Spleen (tissue), 11 donors: ENCODE data around the gene PLB1. TPM values are rescaled to one million over a fixed set of nuclear protein-coding genes. Genes with fewer than 3 reads are reported as not detected.

Experiments used
- DNase-seq: peaks from one replicate; pipeline ENCODE4 v3.0.0-alpha.2; 2020
- H3K27ac ChIP-seq, 8 donors: fragments of 200-600 bp; sonication (generic) in 7 of 8; 1 replicate in 4 of 8; 2 replicates in 4 of 8; pipeline versions ENCODE4 v1.5.0 to v1.8.0; 2016 to 2021; ENCODE audit warnings: inconsistent platforms in 4 of 8, mild to moderate bottlenecking in 4 of 8, moderate library complexity in 1 of 8
- H3K27me3 ChIP-seq, 7 donors: fragments of 200-600 bp; sonication (generic) in 6 of 7; replicated peaks in 1 of 7; 1 replicate in 4 of 7; 2 replicates in 3 of 7; pipeline versions ENCODE4 v1.5.0 to v1.8.0; 2016 to 2021; ENCODE audit warnings: inconsistent platforms in 3 of 7, mild to moderate bottlenecking in 1 of 7
- H3K36me3 ChIP-seq, 6 donors: fragments of 200-600 bp; sonication (generic) in 5 of 6; 1 replicate in 4 of 6; 2 replicates in 2 of 6; pipeline versions ENCODE4 v1.5.0 to v1.8.0; 2016 to 2021; ENCODE audit warnings: inconsistent platforms in 2 of 6
- H3K4me1 ChIP-seq, 6 donors: fragments of 200-600 bp; sonication (generic) in 5 of 6; 1 replicate in 3 of 6; 2 replicates in 3 of 6; pipeline versions ENCODE4 v1.5.0 to v1.8.0; 2016 to 2021; ENCODE audit warnings: inconsistent platforms in 3 of 6
- H3K4me3 ChIP-seq, 8 donors: fragments of 200-600 bp; sonication (generic) in 7 of 8; 1 replicate in 4 of 8; 2 replicates in 4 of 8; pipeline versions ENCODE4 v1.5.0 to v1.8.0; 2016 to 2021; ENCODE audit warnings: inconsistent platforms in 4 of 8, mild to moderate bottlenecking in 4 of 8, moderate library complexity in 2 of 8
- H3K9me3 ChIP-seq, 8 donors: fragments of 200-600 bp; sonication (generic) in 7 of 8; 1 replicate in 4 of 8; 2 replicates in 4 of 8; pipeline versions ENCODE4 v1.5.0 to v1.8.0; 2016 to 2021; ENCODE audit warnings: inconsistent platforms in 4 of 8
- CTCF ChIP-seq, 11 experiments: fragments of 200-600 bp in 7 of 11; fragments of 450-650 bp in 4 of 11; sonication (generic) in 4 of 11; IDR thresholded peaks in 8 of 11; conservative IDR thresholded peaks in 3 of 11; 1 replicate in 7 of 11; 2 replicates in 4 of 11; pipeline versions ENCODE4 v1.4.0 to v1.8.0; 2016 to 2021; ENCODE audit warnings: antibody characterized with exemption in 11 of 11, inconsistent platforms in 4 of 11, mild to moderate bottlenecking in 1 of 11
- POLR2A ChIP-seq, 3 donors: fragments of 450-650 bp; IDR thresholded peaks; one replicate each; pipeline ENCODE4 v1.5.1; 2017; ENCODE audit warnings: antibody characterized with exemption in 3 of 3, mild to moderate bottlenecking in 1 of 3
- POLR2AphosphoS5 ChIP-seq, 3 donors: sonication (generic); formaldehyde crosslinking; IDR thresholded peaks; one replicate each; pipeline ENCODE4 v1.5.1; 2017; ENCODE audit warnings: antibody characterized with exemption in 3 of 3
- WGBS, 5 donors: extraction: QIAGEN DNeasy Blood & Tissue Kit in 3 of 5; methylation state at CpG; one replicate each; pipeline versions ENCODE4 v1.1.5 to v1.1.7; 2013 to 2018; 5-methylcytosine and 5-hydroxymethylcytosine counted together
- intact Hi-C: fragments of 100-400 bp; cut with DNase I; formaldehyde crosslinking; loops from one replicate; pipeline ENCODE4 v1.15.0; 2023; ENCODE audit warnings: low total_unique reads
- polyA plus RNA-seq, 3 donors: library from polyadenylated mRNA; stranded (reverse); fragments of 200-250 nt; gene quantifications; one replicate each; pipeline ENCODE4 v1.2.1, GENCODE V29; 2013
- total RNA-seq, 7 donors: library from RNA; depleted of rRNA in 3 of 7; stranded (reverse); fragments of >200 nt in 3 of 7; fragmentation: NEBNext Ultra II Directional in 4 of 7; extraction: Animal tissue kit (Norgen Biotek cat#: 25700) in 4 of 7; gene quantifications; one replicate each; pipeline versions ENCODE4 v1.1.0 to v1.2.1, GENCODE V29; 2016 to 2021
- donor health status: healthy with polysubstance abuse.
- donor health status: DM: no; HTN: no; CAD: no; lungs with moderate emphysema.
- donor health status: DM: no; HTN: no; CAD: no.
- donor health status: Bipolar disorder and iron deficiency.
- donor health status: healthy.
- donor health status: DM: no; HTN: no; CAD: no.
- donor health status: DM: yes; HTN: yes; CAD: no.

The PLB1 gene
- total and polyA plus RNA-seq, 10 donors = 3.8 to 45.7 (median 13.9) TPM

- no peaks in the 10 kb centered on the region for H3K9me3 ChIP-seq
- peak overlapping the region in 1 of 8 donors; percentile 15 for H3K27ac ChIP-seq
- DNase-seq = peak; percentile 40
- 92 to 96% (median 95%) methylated on average over 6 to 7 of the region's 7 CpGs for WGBS, 5 donors
- intact Hi-C loops = no loop called here
- no peak for TF ChIP-seq CTCF (IDR thresholded peaks at IDR 0.05 in 8 of 11, conservative IDR thresholded peaks at IDR 0.05 in 3 of 11)
- no peak for TF ChIP-seq POLR2AphosphoS5 (IDR thresholded peaks at IDR 0.05)
- no peak for TF ChIP-seq POLR2A (IDR thresholded peaks at IDR 0.05)
- H3K27me3 ChIP-seq = no peaks in the 10 kb centered on the region
- H3K4me1 ChIP-seq = peaks cover 6 to 27% (median 16%) of the 10 kb centered on the region in 6 donors
- H3K36me3 ChIP-seq = peaks cover 0 to 72% (median 0%) of the 10 kb centered on the region in 6 donors
- H3K4me3 ChIP-seq = no peak overlapping the region
Observed at GRCh38 chr2:28629910-28630309, 134.1 kb downstream of the PLB1 start.

- DNase-seq = no peak
- H3K27me3 ChIP-seq = no peaks in the 10 kb centered on the region
- TF ChIP-seq POLR2AphosphoS5 (IDR thresholded peaks at IDR 0.05) (no peak), POLR2A (IDR thresholded peaks at IDR 0.05) (no peak), CTCF (IDR thresholded peaks at IDR 0.05 in 8 of 11, conservative IDR thresholded peaks at IDR 0.05 in 3 of 11) (no peak)
- H3K9me3 ChIP-seq = no peaks in the 10 kb centered on the region
- no peak overlapping the region for H3K4me3 ChIP-seq
- peaks cover 0 to 73% (median 0%) of the 10 kb centered on the region in 6 donors for H3K36me3 ChIP-seq
- WGBS, 5 donors = 69 to 82% (median 76%) methylated on average over 3 of the region's 3 CpGs
- intact Hi-C loops = no loop called here
- H3K27ac ChIP-seq = peak overlapping the region in 1 of 8 donors; percentile 15
- H3K4me1 ChIP-seq = peaks cover 2 to 22% (median 12%) of the 10 kb centered on the region in 6 donors
Observed at GRCh38 chr2:28630341-28630740, 134.5 kb downstream of the PLB1 start.

- intact Hi-C loops = no loop called here
- Histone ChIP-seq H3K4me1 (peaks cover 0 to 9% (median 4%) of the 10 kb centered on the region in 6 donors), H3K36me3 (peaks cover 0 to 67% (median 0%) of the 10 kb centered on the region in 6 donors), H3K27ac (peak overlapping the region in 2 of 8 donors; percentile 28 to 43), H3K4me3 (no peak overlapping the region), H3K27me3 (no peaks in the 10 kb centered on the region), H3K9me3 (no peaks in the 10 kb centered on the region)
- WGBS, 5 donors = 62 to 96% (median 77%) methylated on average over 10 to 11 of the region's 11 CpGs
- DNase-seq = no peak
- TF ChIP-seq POLR2A (IDR thresholded peaks at IDR 0.05) (no peak), POLR2AphosphoS5 (IDR thresholded peaks at IDR 0.05) (peak in 1 of 3 donors; percentile 34)
Observed at GRCh38 chr2:28631514-28632206, 135.8 kb downstream of the PLB1 start.

- peaks cover 0 to 58% (median 0%) of the 10 kb centered on the region in 6 donors for H3K36me3 ChIP-seq
- intact Hi-C loops = no loop called here
- no peak overlapping the region for H3K4me3 ChIP-seq
- H3K4me1 ChIP-seq = peaks cover 0 to 5% (median 2%) of the 10 kb centered on the region in 6 donors
- no peaks in the 10 kb centered on the region for H3K9me3 ChIP-seq
- 91 to 98% (median 96%) methylated on average over 6 of the region's 6 CpGs for WGBS, 5 donors
- H3K27me3 ChIP-seq = no peaks in the 10 kb centered on the region
- no peak for TF ChIP-seq POLR2AphosphoS5 (IDR thresholded peaks at IDR 0.05)
- TF ChIP-seq POLR2A (IDR thresholded peaks at IDR 0.05) = no peak
- TF ChIP-seq CTCF (IDR thresholded peaks at IDR 0.05 in 8 of 11, conservative IDR thresholded peaks at IDR 0.05 in 3 of 11) = no peak
- DNase-seq = no peak
- H3K27ac ChIP-seq = no peak overlapping the region
Observed at GRCh38 chr2:28632791-28633190, 136.9 kb downstream of the PLB1 start.
